OCI-M2 (cell line): ENCODE data around the gene CYLD.

ENCODE experiments used
- DNase-seq: peaks from one replicate; lab custom pipeline; 2025; ENCODE audit not compliant: unreplicated experiment; lab: John Stamatoyannopoulos, UW

The CYLD gene

GRCh38 chr16:50841081-50841886, 99.4 kb downstream of the CYLD start:
- DNase-seq = no peak

GRCh38 chr16:50842013-50842505, 100.2 kb downstream of the CYLD start:
- DNase-seq = no peak

GRCh38 chr16:50842589-50842988, 100.7 kb downstream of the CYLD start:
- no peak for DNase-seq

- DNase-seq = no peak
These were observed 103.0 kb downstream of the CYLD start for GRCh38 chr16:50844840-50845239.

GRCh38 chr16:50845296-50845695, 103.4 kb downstream of the CYLD start:
- no peak for DNase-seq

GRCh38 chr16:50846511-50846910, 104.6 kb downstream of the CYLD start:
- DNase-seq = no peak

- no peak for DNase-seq
These were observed 105.3 kb downstream of the CYLD start for GRCh38 chr16:50847166-50847565.

GRCh38 chr16:50848755-50849514, 107.0 kb downstream of the CYLD start:
- DNase-seq = no peak
